Measurements from ENCODE around the gene NOX5. TPM values are rescaled to one million over a fixed set of nuclear protein-coding genes. Genes with fewer than 3 reads are reported as not detected.

NOX5 gene
- total RNA-seq, 4 donors from 2014 or later: 1.6 TPM; not detected in 3

DNA sequence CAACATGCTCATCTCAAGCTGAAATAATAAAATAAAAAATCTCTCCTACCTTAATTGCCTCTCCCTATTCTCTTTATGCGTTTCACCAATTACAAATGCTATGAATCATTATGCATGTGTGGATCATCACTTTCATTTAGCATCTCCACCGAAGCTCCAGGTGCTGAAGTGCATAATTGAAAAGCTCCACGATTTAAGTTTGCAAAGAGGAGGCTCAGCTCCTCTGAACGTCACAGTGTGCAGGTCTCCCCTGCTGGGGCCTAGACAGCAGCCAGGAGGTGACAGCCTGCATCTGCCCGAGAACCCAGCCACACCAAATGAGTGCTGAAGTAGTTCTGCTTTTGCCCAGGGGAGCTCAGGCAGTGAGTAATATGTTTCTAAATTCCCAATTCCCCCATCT lies 85.4 kb downstream of the NOX5 start:
- TF ChIP-seq EP300 (IDR thresholded peaks at IDR 0.05) (no peak), POLR2AphosphoS5 (IDR thresholded peaks at IDR 0.05) (no peak), POLR2A (IDR thresholded peaks at IDR 0.05) (no peak)
- WGBS: 64% methylated on average over 5 of the region's 5 CpGs
- Histone ChIP-seq H3K36me3 (no peaks in the 10 kb centered on the region), H3K4me3 (no peak overlapping the region), H3K9me3 (no peaks in the 10 kb centered on the region), H3K27me3 (no peaks in the 10 kb centered on the region), H3K27ac (no peak overlapping the region), H3K4me1 (peaks cover 7% of the 10 kb centered on the region)
- DNase-seq (ENCODE audit: low spot score in 2 of 2): no peak

DNA sequence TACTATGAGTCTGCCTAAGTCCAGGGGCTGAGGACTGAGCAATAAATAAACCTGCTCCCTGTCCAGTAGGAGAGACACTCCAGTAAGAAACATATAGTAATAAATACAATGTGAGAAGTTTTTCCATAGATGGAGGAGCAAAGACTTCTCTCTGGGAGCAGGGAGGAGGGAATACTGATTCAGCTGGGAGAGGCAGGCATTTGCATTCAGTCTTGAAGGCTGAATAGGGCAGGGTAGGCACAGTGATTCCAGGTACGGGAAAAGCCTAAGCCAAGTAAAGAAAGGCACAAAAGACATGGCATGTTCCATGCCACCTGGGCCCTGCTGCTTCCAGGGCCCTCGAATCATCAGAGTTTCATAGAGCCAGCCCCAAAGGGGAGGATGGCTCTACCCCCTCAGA lies 86.3 kb downstream of the NOX5 start:
- Histone ChIP-seq H3K4me1 (peaks cover 6% of the 10 kb centered on the region), H3K4me3 (no peak overlapping the region), H3K27ac (no peak overlapping the region), H3K27me3 (no peaks in the 10 kb centered on the region), H3K9me3 (no peaks in the 10 kb centered on the region), H3K36me3 (no peaks in the 10 kb centered on the region)
- TF ChIP-seq POLR2AphosphoS5 (IDR thresholded peaks at IDR 0.05): no peak
- TF ChIP-seq, protein P1, sequence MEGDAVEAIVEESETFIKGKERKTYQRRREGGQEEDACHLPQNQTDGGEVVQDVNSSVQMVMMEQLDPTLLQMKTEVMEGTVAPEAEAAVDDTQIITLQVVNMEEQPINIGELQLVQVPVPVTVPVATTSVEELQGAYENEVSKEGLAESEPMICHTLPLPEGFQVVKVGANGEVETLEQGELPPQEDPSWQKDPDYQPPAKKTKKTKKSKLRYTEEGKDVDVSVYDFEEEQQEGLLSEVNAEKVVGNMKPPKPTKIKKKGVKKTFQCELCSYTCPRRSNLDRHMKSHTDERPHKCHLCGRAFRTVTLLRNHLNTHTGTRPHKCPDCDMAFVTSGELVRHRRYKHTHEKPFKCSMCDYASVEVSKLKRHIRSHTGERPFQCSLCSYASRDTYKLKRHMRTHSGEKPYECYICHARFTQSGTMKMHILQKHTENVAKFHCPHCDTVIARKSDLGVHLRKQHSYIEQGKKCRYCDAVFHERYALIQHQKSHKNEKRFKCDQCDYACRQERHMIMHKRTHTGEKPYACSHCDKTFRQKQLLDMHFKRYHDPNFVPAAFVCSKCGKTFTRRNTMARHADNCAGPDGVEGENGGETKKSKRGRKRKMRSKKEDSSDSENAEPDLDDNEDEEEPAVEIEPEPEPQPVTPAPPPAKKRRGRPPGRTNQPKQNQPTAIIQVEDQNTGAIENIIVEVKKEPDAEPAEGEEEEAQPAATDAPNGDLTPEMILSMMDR (IDR thresholded peaks at IDR 0.05): no peak
- TF ChIP-seq POLR2A (IDR thresholded peaks at IDR 0.05): no peak
- no peak for TF ChIP-seq EP300 (IDR thresholded peaks at IDR 0.05)
- DNase-seq (ENCODE audit: low spot score in 2 of 2): no peak
- WGBS: 41% methylated on average over 2 of the region's 2 CpGs

DNA sequence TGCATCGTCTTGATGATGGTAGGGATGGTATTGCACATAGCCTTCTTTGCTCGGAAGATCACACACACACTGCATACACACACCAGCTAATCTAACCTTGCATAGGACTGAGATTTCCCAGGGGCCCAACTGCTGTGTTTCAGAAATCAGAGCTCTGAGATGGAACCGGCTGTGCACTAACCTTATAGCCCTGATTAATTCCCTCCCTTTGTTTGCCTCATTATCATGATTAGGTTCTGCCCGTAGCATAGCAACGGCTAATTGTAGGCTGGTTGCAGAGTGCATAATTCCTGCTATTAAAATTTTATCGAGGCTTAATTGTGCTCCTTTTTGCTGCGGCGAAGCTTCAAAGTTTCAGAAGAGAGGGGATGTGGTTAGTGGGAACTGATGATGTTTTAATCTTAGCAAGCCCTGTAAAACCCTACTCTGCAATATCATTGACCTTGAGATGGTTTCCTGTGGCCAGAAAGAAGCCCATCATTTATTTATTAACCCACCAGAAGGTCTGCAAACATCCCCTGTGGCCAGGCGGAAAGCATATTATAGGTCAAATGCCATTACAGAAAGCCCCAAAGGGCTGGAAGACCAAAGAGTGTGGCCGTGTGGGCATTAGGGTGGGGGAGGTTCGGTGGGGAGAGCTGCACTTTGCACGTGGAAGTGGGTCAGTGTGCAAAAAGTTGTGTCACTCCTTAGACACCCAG lies 89.7 kb downstream of the NOX5 start:
- H3K27ac ChIP-seq: no peak overlapping the region
- H3K4me3 ChIP-seq: no peak overlapping the region
- TF ChIP-seq EP300 (IDR thresholded peaks at IDR 0.05) (no peak), POLR2A (IDR thresholded peaks at IDR 0.05) (no peak)
- peaks cover 6% of the 10 kb centered on the region for H3K4me1 ChIP-seq
- H3K36me3 ChIP-seq: no peaks in the 10 kb centered on the region
- no peak for DNase-seq (ENCODE audit: low spot score in 2 of 2)
- no peaks in the 10 kb centered on the region for H3K9me3 ChIP-seq
- WGBS: 81% methylated on average over 12 of the region's 12 CpGs
- H3K27me3 ChIP-seq: no peaks in the 10 kb centered on the region

DNA sequence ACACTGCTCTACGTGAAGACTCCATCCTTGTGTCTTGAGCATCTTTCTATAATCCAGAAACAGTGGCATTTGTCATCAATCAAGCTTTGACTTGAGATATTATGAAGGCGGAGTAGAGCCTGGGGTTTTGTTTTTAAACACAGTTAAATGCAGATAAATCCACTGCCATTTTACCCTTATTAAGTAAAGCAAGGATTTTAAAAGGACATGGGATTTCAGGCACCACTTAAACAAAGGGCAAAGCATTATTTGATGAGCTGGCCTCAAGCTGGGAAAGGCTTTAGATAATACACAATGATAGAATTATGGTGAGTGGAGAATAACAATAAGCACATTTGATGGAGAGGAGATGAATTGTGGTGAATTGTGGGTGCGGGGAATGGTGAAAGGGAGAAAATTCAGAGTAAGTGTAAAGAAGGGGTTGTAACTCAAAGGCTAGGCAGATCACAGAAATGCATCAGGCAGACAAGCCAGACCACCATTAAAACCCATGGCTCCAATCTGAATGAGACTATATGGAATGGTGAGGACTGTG lies 91.0 kb downstream of the NOX5 start:
- Histone ChIP-seq H3K9me3 (no peaks in the 10 kb centered on the region), H3K27me3 (no peaks in the 10 kb centered on the region), H3K4me3 (no peak overlapping the region), H3K36me3 (no peaks in the 10 kb centered on the region), H3K27ac (no peak overlapping the region), H3K4me1 (peaks cover 2% of the 10 kb centered on the region)
- 93% methylated on average over 3 of the region's 3 CpGs for WGBS
- no peak for DNase-seq (ENCODE audit: low spot score in 2 of 2)
- TF ChIP-seq POLR2AphosphoS5 (IDR thresholded peaks at IDR 0.05): no peak
- TF ChIP-seq EP300 (IDR thresholded peaks at IDR 0.05): no peak
- TF ChIP-seq, protein P1 (IDR thresholded peaks at IDR 0.05): no peak
- TF ChIP-seq POLR2A (IDR thresholded peaks at IDR 0.05): no peak

DNA sequence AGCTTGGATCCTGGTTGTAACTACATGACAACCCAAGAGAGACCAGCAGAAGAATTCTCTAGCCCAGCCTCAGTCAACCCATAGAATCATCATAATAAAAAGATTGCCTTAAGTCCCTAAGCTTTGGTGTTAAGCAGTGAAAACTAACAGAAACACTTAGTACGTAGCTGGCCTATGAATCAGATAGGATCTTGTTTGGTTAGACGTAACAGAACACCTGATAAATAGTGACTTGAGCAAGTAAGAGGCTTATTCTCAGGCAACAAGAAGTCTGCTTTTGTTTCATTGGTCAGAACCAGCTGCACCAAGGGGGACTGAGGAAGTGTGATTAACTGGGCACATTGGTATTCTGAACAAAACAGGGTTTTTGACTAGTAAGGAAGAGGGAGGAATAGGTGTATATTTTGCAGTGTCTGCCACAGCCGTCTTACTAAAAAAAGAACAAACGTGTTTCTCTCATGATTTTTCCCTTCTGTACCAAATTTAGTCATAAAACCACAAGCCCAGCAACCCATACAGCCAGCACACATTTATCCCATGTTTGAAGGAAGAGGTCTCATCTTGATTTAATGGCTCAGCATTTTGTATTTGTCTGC lies 92.6 kb downstream of the NOX5 start:
- Histone ChIP-seq H3K4me3 (no peak overlapping the region), H3K9me3 (no peaks in the 10 kb centered on the region), H3K27me3 (no peaks in the 10 kb centered on the region), H3K27ac (no peak overlapping the region), H3K36me3 (no peaks in the 10 kb centered on the region), H3K4me1 (no peaks in the 10 kb centered on the region)
- DNase-seq (ENCODE audit: low spot score in 2 of 2): no peak
- TF ChIP-seq POLR2A (IDR thresholded peaks at IDR 0.05) (no peak), EP300 (IDR thresholded peaks at IDR 0.05) (no peak), POLR2AphosphoS5 (IDR thresholded peaks at IDR 0.05) (no peak)
- TF ChIP-seq, protein P1 (IDR thresholded peaks at IDR 0.05): no peak
- WGBS: 66% methylated on average over 4 of the region's 4 CpGs

Other genes starting within 250 kb of the NOX5 start
- gene ANP32A, start 193.8 kb upstream of the NOX5 start, total RNA-seq: 100 to 1,000 TPM in 1 of 4 donors, 10 to 100 TPM in 3; 25.5 to 101 (median 31.3) TPM
- 1 to 10 TPM; 1.2 to 4.1 (median 2.2) TPM for gene SPESP1, start 84.2 kb upstream of the NOX5 start, total RNA-seq
- 10 to 100 TPM; 16.1 to 18.9 (median 16.9) TPM for gene GLCE, start 145.9 kb downstream of the NOX5 start, total RNA-seq